Measurements from ENCODE around the gene PBX4. TPM values are rescaled to one million over a fixed set of nuclear protein-coding genes. Genes with fewer than 3 reads are reported as not detected.
"Not testable (repeated sequence)": the region's sequence is repeated elsewhere in the genome, so short reads cannot be mapped to it uniquely, and the experiment has no call there.

The PBX4 gene
- total RNA-seq, 1 donor: 0.45 TPM

- H3K4me3 ChIP-seq (ENCODE audit: low read depth, low read length): no peak overlapping the region
- peak; percentile 16 for DNase-seq (ENCODE audit: low read depth)
- no peak for TF ChIP-seq CTCF (IDR thresholded peaks at IDR 0.05; ENCODE audit: insufficient read depth, low read length)
Measured at GRCh38 chr19:19613506-19613905, 5.0 kb downstream of the PBX4 start.

- no peak overlapping the region for H3K4me3 ChIP-seq (ENCODE audit: low read depth, low read length)
- TF ChIP-seq CTCF (IDR thresholded peaks at IDR 0.05; ENCODE audit: insufficient read depth, low read length): no peak
- no peak for DNase-seq (ENCODE audit: low read depth)
Measured at GRCh38 chr19:19610376-19611202, 7.9 kb downstream of the PBX4 start.

- not testable (repeated sequence) for H3K4me3 ChIP-seq (ENCODE audit: low read depth, low read length); DNase-seq (ENCODE audit: low read depth)
Measured at GRCh38 chr19:19606686-19607085, 11.8 kb downstream of the PBX4 start.

GRCh38 chr19:19606021-19606420 lies 12.5 kb downstream of the PBX4 start:
- TF ChIP-seq CTCF (IDR thresholded peaks at IDR 0.05; ENCODE audit: insufficient read depth, low read length): no peak

GRCh38 chr19:19602713-19603324 lies 15.7 kb downstream of the PBX4 start:
- TF ChIP-seq CTCF (IDR thresholded peaks at IDR 0.05; ENCODE audit: insufficient read depth, low read length): no peak
- no peak for DNase-seq (ENCODE audit: low read depth)
- H3K4me3 ChIP-seq (ENCODE audit: low read depth, low read length): no peak overlapping the region

More at GRCh38 chr19:19606021-19606420, 12.5 kb downstream of the PBX4 start:
- no peak overlapping the region for H3K4me3 ChIP-seq (ENCODE audit: low read depth, low read length)
- no peak for DNase-seq (ENCODE audit: low read depth)

GRCh38 chr19:19602136-19602712 lies 16.3 kb downstream of the PBX4 start:
- TF ChIP-seq CTCF (IDR thresholded peaks at IDR 0.05; ENCODE audit: insufficient read depth, low read length): no peak
- H3K4me3 ChIP-seq (ENCODE audit: low read depth, low read length): no peak overlapping the region
- no peak for DNase-seq (ENCODE audit: low read depth)

GRCh38 chr19:19600793-19601330 lies 17.6 kb downstream of the PBX4 start:
- no peak overlapping the region for H3K4me3 ChIP-seq (ENCODE audit: low read depth, low read length)
- no peak for DNase-seq (ENCODE audit: low read depth)
- no peak for TF ChIP-seq CTCF (IDR thresholded peaks at IDR 0.05; ENCODE audit: insufficient read depth, low read length)

- H3K4me3 ChIP-seq (ENCODE audit: low read depth, low read length); DNase-seq (ENCODE audit: low read depth): not testable (repeated sequence)
Measured at GRCh38 chr19:19598728-19599451, 19.6 kb downstream of the PBX4 start.
